HG03378 (cell line): ENCODE data around the gene PLD3.
"Not testable (repeated sequence)": the region's sequence is repeated elsewhere in the genome, so short reads cannot be mapped to it uniquely, and the experiment has no call there.

ENCODE experiments used
- ATAC-seq: cut with Tn5 transposase; IDR thresholded peaks from one replicate; pipeline ENCODE4 v1.9.1; 2021; ENCODE audit warnings: mild to moderate bottlenecking, moderate library complexity; ENCODE audit not compliant: unreplicated experiment

The PLD3 gene

GRCh38 chr19:40362160-40362559 is 13.7 kb downstream of the PLD3 start:
- no peak for ATAC-seq

GRCh38 chr19:40363069-40363468 is 14.6 kb downstream of the PLD3 start:
- ATAC-seq = no peak

- no peak for ATAC-seq
Measured at GRCh38 chr19:40365010-40365409, 16.5 kb downstream of the PLD3 start.

- ATAC-seq = no peak
Measured at GRCh38 chr19:40365613-40366401, 17.3 kb downstream of the PLD3 start.

GRCh38 chr19:40366697-40367561 is 18.4 kb downstream of the PLD3 start:
- ATAC-seq = no peak

GRCh38 chr19:40367577-40368434 is 19.3 kb downstream of the PLD3 start:
- ATAC-seq = no peak

- ATAC-seq = no peak
Measured at GRCh38 chr19:40369797-40370196, 21.3 kb downstream of the PLD3 start.

- ATAC-seq = not testable (repeated sequence)
Measured at GRCh38 chr19:40370253-40370652, 21.8 kb downstream of the PLD3 start.

- no peak for ATAC-seq
Measured at GRCh38 chr19:40370997-40371801, 22.7 kb downstream of the PLD3 start.

GRCh38 chr19:40371802-40372122 is 23.3 kb downstream of the PLD3 start:
- ATAC-seq = no peak

GRCh38 chr19:40374084-40374483 is 25.6 kb downstream of the PLD3 start:
- no peak for ATAC-seq

- ATAC-seq = no peak
Measured at GRCh38 chr19:40376286-40376862, 27.9 kb downstream of the PLD3 start.

- no peak for ATAC-seq
Measured at GRCh38 chr19:40377876-40378385, 29.4 kb downstream of the PLD3 start.

GRCh38 chr19:40378509-40378908 is 30.0 kb downstream of the PLD3 start:
- ATAC-seq = no peak

- ATAC-seq = no peak
Measured at GRCh38 chr19:40379446-40380198, 31.1 kb downstream of the PLD3 start.

GRCh38 chr19:40380199-40381037 is 31.9 kb downstream of the PLD3 start:
- no peak for ATAC-seq

- no peak for ATAC-seq
Measured at GRCh38 chr19:40381321-40381720, 32.8 kb downstream of the PLD3 start.

GRCh38 chr19:40383668-40384248 is 35.3 kb downstream of the PLD3 start:
- no peak for ATAC-seq
